Measurements from ENCODE around the gene P2RX2. TPM values are rescaled to one million over a fixed set of nuclear protein-coding genes. Genes with fewer than 3 reads are reported as not detected.

The P2RX2 gene
- polyA plus RNA-seq, 2 donors = 1.4 to 2.2 TPM

- peaks cover 3 to 7% of the 10 kb centered on the region in 2 donors for H3K4me1 ChIP-seq (ENCODE audit: control insufficient read depth in 2 of 2, insufficient read depth in 2 of 2, low read length in 1 of 2)
- peaks cover 0 to 11% of the 10 kb centered on the region in 2 donors for H3K9me3 ChIP-seq (ENCODE audit: control insufficient read depth in 2 of 2, insufficient read depth in 1 of 2, low read depth in 1 of 2, low read length in 1 of 2)
- no peak overlapping the region for H3K4me3 ChIP-seq (ENCODE audit: low read depth in 1 of 2, low read length in 2 of 2)
- WGBS, 2 donors = 87 to 88% methylated on average over 4 of the region's 4 CpGs
- H3K27ac ChIP-seq (ENCODE audit: low read depth in 2 of 2, low read length in 1 of 2) = no peak overlapping the region
- H3K27me3 ChIP-seq (ENCODE audit: control insufficient read depth in 1 of 2, insufficient read depth in 2 of 2, low read length in 2 of 2) = peaks cover 2 to 19% of the 10 kb centered on the region in 2 donors
- H3K36me3 ChIP-seq (ENCODE audit: control insufficient read depth in 2 of 2, insufficient read depth in 2 of 2, low read length in 1 of 2) = no peaks in the 10 kb centered on the region
These were observed 1.4 kb upstream of the P2RX2 start for GRCh38 chr12:132617135-132617701.

DNA sequence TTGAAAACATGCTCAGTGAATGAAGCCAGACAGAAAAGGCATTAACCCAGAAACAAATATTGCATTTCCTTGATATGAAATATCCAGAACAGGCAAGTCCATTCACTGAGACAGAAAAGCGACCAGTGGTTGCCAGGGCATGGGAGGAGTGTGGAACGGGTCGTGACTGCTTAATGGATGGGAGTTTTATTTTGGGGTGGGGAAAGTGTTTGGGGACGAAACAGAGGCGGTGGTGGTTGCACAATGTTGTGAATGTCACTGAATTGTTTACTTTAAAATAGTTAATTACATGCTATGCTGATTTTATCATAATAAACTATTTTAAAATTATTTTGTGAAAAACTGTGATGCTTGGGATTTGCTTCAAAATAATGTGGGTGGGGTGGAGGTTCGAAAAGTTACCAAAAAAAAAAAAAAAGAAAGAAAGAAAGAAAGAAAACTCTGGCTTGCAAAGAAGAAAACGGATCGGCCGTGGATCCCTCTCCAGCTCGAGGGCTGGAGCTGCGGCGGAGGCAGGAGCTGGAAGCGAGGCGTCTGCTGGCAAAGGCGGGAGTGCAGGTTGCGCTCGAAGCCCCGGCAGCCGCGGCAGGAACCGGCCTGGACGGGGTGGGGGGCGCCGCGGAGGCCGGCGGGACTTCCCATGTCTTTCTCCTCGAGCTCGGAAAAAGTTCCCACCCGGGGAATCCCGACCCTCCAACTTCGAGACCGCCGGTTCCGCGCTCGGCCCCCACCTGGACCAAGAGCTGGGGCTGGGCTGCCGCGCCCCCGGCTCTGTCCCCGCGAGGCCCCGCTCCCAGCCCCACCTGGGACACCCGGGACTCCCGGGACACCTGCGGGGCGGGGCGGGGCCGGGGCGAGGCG is 524 bp upstream of the P2RX2 start:
- Histone ChIP-seq H3K4me1 (ENCODE audit: control insufficient read depth in 2 of 2, insufficient read depth in 2 of 2, low read length in 1 of 2) (peaks cover 11 to 14% of the 10 kb centered on the region in 2 donors), H3K27ac (ENCODE audit: low read depth in 2 of 2, low read length in 1 of 2) (no peak overlapping the region), H3K4me3 (ENCODE audit: low read depth in 1 of 2, low read length in 2 of 2) (peak overlapping the region in 1 of 2 donors; percentile 23), H3K36me3 (ENCODE audit: control insufficient read depth in 2 of 2, insufficient read depth in 2 of 2, low read length in 1 of 2) (no peaks in the 10 kb centered on the region), H3K27me3 (ENCODE audit: control insufficient read depth in 1 of 2, insufficient read depth in 2 of 2, low read length in 2 of 2) (peaks cover 2 to 19% of the 10 kb centered on the region in 2 donors), H3K9me3 (ENCODE audit: control insufficient read depth in 2 of 2, insufficient read depth in 1 of 2, low read depth in 1 of 2, low read length in 1 of 2) (peaks cover 0 to 11% of the 10 kb centered on the region in 2 donors)
- 7 to 9% methylated on average over 26 to 51 of the region's 51 CpGs for WGBS, 2 donors

- no peaks in the 10 kb centered on the region for H3K36me3 ChIP-seq (ENCODE audit: control insufficient read depth in 2 of 2, insufficient read depth in 2 of 2, low read length in 1 of 2)
- H3K27ac ChIP-seq (ENCODE audit: low read depth in 2 of 2, low read length in 1 of 2) = no peak overlapping the region
- peaks cover 2 to 19% of the 10 kb centered on the region in 2 donors for H3K27me3 ChIP-seq (ENCODE audit: control insufficient read depth in 1 of 2, insufficient read depth in 2 of 2, low read length in 2 of 2)
- peaks cover 15% of the 10 kb centered on the region in 2 donors for H3K4me1 ChIP-seq (ENCODE audit: control insufficient read depth in 2 of 2, insufficient read depth in 2 of 2, low read length in 1 of 2)
- no peak overlapping the region for H3K4me3 ChIP-seq (ENCODE audit: low read depth in 1 of 2, low read length in 2 of 2)
- 4 to 14% methylated on average over 8 to 28 of the region's 28 CpGs for WGBS, 2 donors
- H3K9me3 ChIP-seq (ENCODE audit: control insufficient read depth in 2 of 2, insufficient read depth in 1 of 2, low read depth in 1 of 2, low read length in 1 of 2) = peaks cover 0 to 11% of the 10 kb centered on the region in 2 donors
These were observed 452 bp downstream of the P2RX2 start for GRCh38 chr12:132619071-132619385.

DNA sequence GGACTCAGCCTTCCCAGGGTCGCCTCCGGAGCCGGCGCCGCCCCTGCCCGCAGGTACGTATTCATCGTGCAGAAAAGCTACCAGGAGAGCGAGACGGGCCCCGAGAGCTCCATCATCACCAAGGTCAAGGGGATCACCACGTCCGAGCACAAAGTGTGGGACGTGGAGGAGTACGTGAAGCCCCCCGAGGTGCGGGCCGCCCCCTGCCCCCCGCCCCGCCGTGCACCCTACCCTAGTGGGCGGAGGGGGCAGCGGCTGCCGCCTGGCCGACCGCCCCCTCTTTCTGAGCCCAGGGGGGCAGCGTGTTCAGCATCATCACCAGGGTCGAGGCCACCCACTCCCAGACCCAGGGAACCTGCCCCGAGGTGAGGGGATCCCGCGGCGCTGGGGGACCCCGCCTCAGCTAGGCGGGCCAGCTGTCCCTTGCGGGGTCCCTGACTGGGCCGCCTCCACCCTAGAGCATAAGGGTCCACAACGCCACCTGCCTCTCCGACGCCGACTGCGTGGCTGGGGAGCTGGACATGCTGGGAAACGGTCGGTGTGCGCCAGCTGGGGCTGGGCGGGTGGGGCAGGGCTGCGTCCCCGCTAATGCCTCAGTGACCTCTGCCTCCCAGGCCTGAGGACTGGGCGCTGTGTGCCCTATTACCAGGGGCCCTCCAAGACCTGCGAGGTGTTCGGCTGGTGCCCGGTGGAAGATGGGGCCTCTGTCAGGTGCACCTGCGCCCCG is 973 bp downstream of the P2RX2 start:
- Histone ChIP-seq H3K27ac (ENCODE audit: low read depth in 2 of 2, low read length in 1 of 2) (no peak overlapping the region), H3K4me1 (ENCODE audit: control insufficient read depth in 2 of 2, insufficient read depth in 2 of 2, low read length in 1 of 2) (peaks cover 15% of the 10 kb centered on the region in 2 donors), H3K27me3 (ENCODE audit: control insufficient read depth in 1 of 2, insufficient read depth in 2 of 2, low read length in 2 of 2) (peaks cover 2 to 19% of the 10 kb centered on the region in 2 donors), H3K4me3 (ENCODE audit: low read depth in 1 of 2, low read length in 2 of 2) (no peak overlapping the region), H3K36me3 (ENCODE audit: control insufficient read depth in 2 of 2, insufficient read depth in 2 of 2, low read length in 1 of 2) (peaks cover 0 to 5% of the 10 kb centered on the region in 2 donors), H3K9me3 (ENCODE audit: control insufficient read depth in 2 of 2, insufficient read depth in 1 of 2, low read depth in 1 of 2, low read length in 1 of 2) (peaks cover 0 to 11% of the 10 kb centered on the region in 2 donors)
- 16 to 19% methylated on average over 52 to 53 of the region's 53 CpGs for WGBS, 2 donors

GRCh38 chr12:132620113-132620898 is 1.7 kb downstream of the P2RX2 start:
- peaks cover 2 to 19% of the 10 kb centered on the region in 2 donors for H3K27me3 ChIP-seq (ENCODE audit: control insufficient read depth in 1 of 2, insufficient read depth in 2 of 2, low read length in 2 of 2)
- H3K27ac ChIP-seq (ENCODE audit: low read depth in 2 of 2, low read length in 1 of 2) = no peak overlapping the region
- 54 to 56% methylated on average over 21 to 29 of the region's 29 CpGs for WGBS, 2 donors

DNA sequence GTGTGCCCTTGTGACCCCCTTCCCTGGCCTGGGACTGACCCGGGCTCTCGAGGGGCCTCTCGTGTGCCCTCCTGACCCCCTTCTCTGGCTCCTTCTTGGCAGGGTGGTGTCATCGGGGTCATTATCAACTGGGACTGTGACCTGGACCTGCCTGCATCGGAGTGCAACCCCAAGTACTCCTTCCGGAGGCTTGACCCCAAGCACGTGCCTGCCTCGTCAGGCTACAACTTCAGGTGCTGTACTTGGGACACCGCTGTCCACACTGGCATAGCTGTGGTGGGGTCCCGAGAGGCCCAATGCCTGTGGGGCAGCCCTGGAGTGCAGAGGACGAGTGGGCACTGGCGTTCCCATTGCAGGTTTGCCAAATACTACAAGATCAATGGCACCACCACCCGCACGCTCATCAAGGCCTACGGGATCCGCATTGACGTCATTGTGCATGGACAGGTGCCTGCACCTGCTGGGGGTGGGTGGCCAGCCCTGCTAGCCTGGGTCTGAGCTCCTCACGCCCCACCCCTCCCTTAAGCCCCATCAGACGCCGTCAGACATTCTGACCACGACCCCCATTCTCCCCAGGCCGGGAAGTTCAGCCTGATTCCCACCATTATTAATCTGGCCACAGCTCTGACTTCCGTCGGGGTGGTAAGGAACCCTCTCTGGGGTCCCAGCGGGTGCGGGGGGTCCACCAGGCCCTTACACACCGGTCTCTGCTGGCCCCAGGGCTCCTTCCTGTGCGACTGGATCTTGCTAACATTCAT is 2.5 kb downstream of the P2RX2 start:
- Histone ChIP-seq H3K9me3 (ENCODE audit: control insufficient read depth in 2 of 2, insufficient read depth in 1 of 2, low read depth in 1 of 2, low read length in 1 of 2) (peaks cover 0 to 7% of the 10 kb centered on the region in 2 donors), H3K27me3 (ENCODE audit: control insufficient read depth in 1 of 2, insufficient read depth in 2 of 2, low read length in 2 of 2) (peaks cover 0 to 19% of the 10 kb centered on the region in 2 donors), H3K27ac (ENCODE audit: low read depth in 2 of 2, low read length in 1 of 2) (no peak overlapping the region), H3K36me3 (ENCODE audit: control insufficient read depth in 2 of 2, insufficient read depth in 2 of 2, low read length in 1 of 2) (peaks cover 0 to 20% of the 10 kb centered on the region in 2 donors), H3K4me1 (ENCODE audit: control insufficient read depth in 2 of 2, insufficient read depth in 2 of 2, low read length in 1 of 2) (peaks cover 15% of the 10 kb centered on the region in 2 donors), H3K4me3 (ENCODE audit: low read depth in 1 of 2, low read length in 2 of 2) (no peak overlapping the region)
- WGBS, 2 donors = 68 to 71% methylated on average over 27 to 28 of the region's 28 CpGs

More at GRCh38 chr12:132620113-132620898, 1.7 kb downstream of the P2RX2 start:
- peaks cover 0 to 12% of the 10 kb centered on the region in 2 donors for H3K36me3 ChIP-seq (ENCODE audit: control insufficient read depth in 2 of 2, insufficient read depth in 2 of 2, low read length in 1 of 2)
- H3K4me1 ChIP-seq (ENCODE audit: control insufficient read depth in 2 of 2, insufficient read depth in 2 of 2, low read length in 1 of 2) = peaks cover 15% of the 10 kb centered on the region in 2 donors
- no peak overlapping the region for H3K4me3 ChIP-seq (ENCODE audit: low read depth in 1 of 2, low read length in 2 of 2)
- peaks cover 0 to 11% of the 10 kb centered on the region in 2 donors for H3K9me3 ChIP-seq (ENCODE audit: control insufficient read depth in 2 of 2, insufficient read depth in 1 of 2, low read depth in 1 of 2, low read length in 1 of 2)

DNA sequence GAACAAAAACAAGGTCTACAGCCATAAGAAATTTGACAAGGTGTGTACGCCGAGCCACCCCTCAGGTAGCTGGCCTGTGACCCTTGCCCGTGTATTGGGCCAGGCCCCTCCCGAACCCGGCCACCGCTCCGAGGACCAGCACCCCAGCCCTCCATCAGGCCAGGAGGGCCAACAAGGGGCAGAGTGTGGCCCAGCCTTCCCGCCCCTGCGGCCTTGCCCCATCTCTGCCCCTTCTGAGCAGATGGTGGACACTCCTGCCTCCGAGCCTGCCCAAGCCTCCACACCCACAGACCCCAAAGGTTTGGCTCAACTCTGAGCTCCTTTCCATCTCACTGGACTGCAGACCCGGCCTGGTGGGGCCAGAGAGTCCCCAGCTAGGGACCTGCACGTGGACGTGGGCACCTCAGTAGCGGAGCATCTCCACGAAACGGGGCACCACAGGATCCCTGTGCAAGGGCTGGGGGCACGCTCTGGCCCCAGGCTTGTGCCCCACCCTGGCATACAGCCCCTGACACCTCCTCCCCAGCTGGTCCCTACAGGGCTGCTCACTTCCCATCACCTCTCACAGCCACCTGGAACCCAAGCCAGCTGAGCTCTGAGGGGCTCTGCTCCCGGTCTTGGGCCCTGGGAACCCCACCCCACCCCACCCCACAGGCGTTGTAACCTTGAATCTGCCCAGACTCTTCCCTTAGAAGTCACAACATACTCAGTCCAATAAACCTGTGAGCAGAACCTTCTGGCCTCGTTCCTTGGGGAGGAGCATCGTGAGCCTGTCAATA is 3.3 kb downstream of the P2RX2 start:
- H3K9me3 ChIP-seq (ENCODE audit: control insufficient read depth in 2 of 2, insufficient read depth in 1 of 2, low read depth in 1 of 2, low read length in 1 of 2) = peaks cover 0 to 4% of the 10 kb centered on the region in 2 donors
- H3K4me3 ChIP-seq (ENCODE audit: low read depth in 1 of 2, low read length in 2 of 2) = no peak overlapping the region
- peaks cover 0 to 21% of the 10 kb centered on the region in 2 donors for H3K36me3 ChIP-seq (ENCODE audit: control insufficient read depth in 2 of 2, insufficient read depth in 2 of 2, low read length in 1 of 2)
- WGBS, 2 donors = 70 to 73% methylated on average over 21 of the region's 21 CpGs
- H3K4me1 ChIP-seq (ENCODE audit: control insufficient read depth in 2 of 2, insufficient read depth in 2 of 2, low read length in 1 of 2) = peaks cover 15% of the 10 kb centered on the region in 2 donors
- H3K27me3 ChIP-seq (ENCODE audit: control insufficient read depth in 1 of 2, insufficient read depth in 2 of 2, low read length in 2 of 2) = peaks cover 0 to 19% of the 10 kb centered on the region in 2 donors
- H3K27ac ChIP-seq (ENCODE audit: low read depth in 2 of 2, low read length in 1 of 2) = no peak overlapping the region

DNA sequence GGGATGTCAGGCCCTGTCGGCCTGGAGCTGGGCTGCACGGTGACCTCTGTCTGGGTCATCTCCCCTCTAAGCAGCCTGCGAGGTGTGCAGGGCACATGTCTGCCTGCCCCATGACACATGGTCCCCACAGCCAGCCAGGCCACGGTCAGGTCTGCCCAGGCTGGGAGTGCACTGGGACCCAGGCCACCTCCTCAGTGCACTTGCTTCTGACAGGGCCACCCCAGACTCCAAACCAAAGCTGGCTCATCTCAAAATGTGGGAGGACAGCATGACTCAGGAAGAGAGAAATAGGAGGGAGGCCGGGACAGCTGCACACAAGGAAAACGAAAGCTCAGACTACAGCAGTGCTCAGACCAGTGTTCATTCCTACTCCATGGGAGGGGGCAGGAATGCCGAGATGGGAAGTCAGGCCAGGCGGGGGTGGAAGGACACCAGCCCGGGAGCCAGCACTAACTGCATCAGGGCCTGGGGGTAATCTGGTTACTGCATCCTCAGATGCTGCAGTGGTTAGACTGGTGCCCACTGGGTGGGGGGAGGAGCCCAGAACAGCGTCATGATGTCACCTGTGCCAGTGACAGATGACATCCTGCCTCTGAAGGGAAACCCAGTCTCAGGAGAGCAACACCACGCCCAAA is 4.0 kb downstream of the P2RX2 start:
- Histone ChIP-seq H3K4me3 (ENCODE audit: low read depth in 1 of 2, low read length in 2 of 2) (no peak overlapping the region), H3K36me3 (ENCODE audit: control insufficient read depth in 2 of 2, insufficient read depth in 2 of 2, low read length in 1 of 2) (peaks cover 0 to 21% of the 10 kb centered on the region in 2 donors), H3K9me3 (ENCODE audit: control insufficient read depth in 2 of 2, insufficient read depth in 1 of 2, low read depth in 1 of 2, low read length in 1 of 2) (no peaks in the 10 kb centered on the region), H3K27me3 (ENCODE audit: control insufficient read depth in 1 of 2, insufficient read depth in 2 of 2, low read length in 2 of 2) (peaks cover 0 to 19% of the 10 kb centered on the region in 2 donors), H3K27ac (ENCODE audit: low read depth in 2 of 2, low read length in 1 of 2) (peak overlapping the region in 1 of 2 donors; percentile 45), H3K4me1 (ENCODE audit: control insufficient read depth in 2 of 2, insufficient read depth in 2 of 2, low read length in 1 of 2) (peaks cover 15% of the 10 kb centered on the region in 2 donors)
- 29 to 44% methylated on average over 11 of the region's 11 CpGs for WGBS, 2 donors
